Body of pancreas (tissue), 4 donors: ENCODE results near the gene UGT1A3. TPM values are rescaled to one million over a fixed set of nuclear protein-coding genes. Genes with fewer than 3 reads are reported as not detected.

Experiments used
- ATAC-seq: fragments of 150-250 bp; one replicate; pipeline ENCODE4 v1.9.1; 2016
- DNase-seq, 4 donors: peaks; one replicate each; pipeline ENCODE4 v3.0.0-alpha.2; 2019
- H3K27ac ChIP-seq, 4 donors: fragments of 200-600 bp; sonication (generic); 1 replicate in 3 of 4; 2 replicates in 1 of 4; pipeline versions ENCODE4 v1.5.1 to v1.6.1; 2016 to 2019; ENCODE audit warnings: mild to moderate bottlenecking in 1 of 4, mixed read lengths in 1 of 4, moderate library complexity in 1 of 4
- H3K27me3 ChIP-seq, 2 donors: fragments of 200-600 bp; sonication (generic); one replicate each; pipeline ENCODE4 v1.6.0; 2016; ENCODE audit warnings: mild to moderate bottlenecking in 1 of 2
- H3K36me3 ChIP-seq, 2 donors: fragments of 200-600 bp; sonication (generic); replicated peaks in 1 of 2; 2 replicates each; pipeline ENCODE4 v1.5.1; 2016; ENCODE audit warnings: low read depth in 2 of 2; ENCODE audit not compliant: insufficient read depth in 1 of 2
- H3K4me1 ChIP-seq: fragments of 200-600 bp; sonication (generic); one replicate; pipeline ENCODE4 v1.6.0; 2016
- H3K4me3 ChIP-seq, 2 donors: fragments of 200-600 bp; sonication (generic); 1 replicate in 1 of 2; 2 replicates in 1 of 2; pipeline ENCODE4 v1.5.1; 2016 to 2019
- H3K9me3 ChIP-seq, 3 donors: fragments of 200-600 bp; sonication (generic); 1 replicate in 2 of 3; 2 replicates in 1 of 3; pipeline ENCODE4 v1.5.1; 2016
- POLR2A ChIP-seq, 3 donors: fragments of 450-650 bp; IDR thresholded peaks; one replicate each; pipeline ENCODE4 v1.6.1; 2016; ENCODE audit warnings: antibody characterized with exemption in 3 of 3, mild to moderate bottlenecking in 2 of 3
- WGBS, 2 donors: methylation state at CpG; one replicate each; pipeline ENCODE4 v1.1.5; 2017; 5-methylcytosine and 5-hydroxymethylcytosine counted together
- intact Hi-C: fragments of 100-400 bp; cut with DNase I; formaldehyde crosslinking; loops from one replicate; pipeline ENCODE4 v1.15.1; 2023
- total RNA-seq, 2 donors: library from RNA; depleted of rRNA; stranded (reverse); fragments of >200 nt; gene quantifications; one replicate each; pipeline ENCODE4 v1.1.0, GENCODE V29; 2016
- TF ChIP-seq, protein P1 (sequence below), 7 experiments: fragments of 450-650 bp in 4 of 7; fragments of 200-600 bp in 3 of 7; sonication (generic) in 3 of 7; IDR thresholded peaks; one replicate each; pipeline ENCODE4 v1.5.1; 2016 to 2019; ENCODE audit warnings: antibody characterized with exemption in 7 of 7

The UGT1A3 gene
- total RNA-seq, 2 donors from 2014 or later = not detected

GRCh38 chr2:233711312-233712008 is 17.4 kb upstream of the UGT1A3 start:
- ATAC-seq (peak; percentile 89), DNase-seq (peak; percentile 81 to 89 (median 84))
- intact Hi-C loops = no loop called here
- H3K9me3 ChIP-seq = no peaks in the 10 kb centered on the region
- WGBS, 2 donors = 26 to 27% methylated on average over 11 of the region's 11 CpGs
- no peaks in the 10 kb centered on the region for H3K36me3 ChIP-seq
- peaks cover 5% of the 10 kb centered on the region for H3K4me1 ChIP-seq
- no peak overlapping the region for H3K27ac ChIP-seq
- no peak overlapping the region for H3K4me3 ChIP-seq
- TF ChIP-seq, protein P1, sequence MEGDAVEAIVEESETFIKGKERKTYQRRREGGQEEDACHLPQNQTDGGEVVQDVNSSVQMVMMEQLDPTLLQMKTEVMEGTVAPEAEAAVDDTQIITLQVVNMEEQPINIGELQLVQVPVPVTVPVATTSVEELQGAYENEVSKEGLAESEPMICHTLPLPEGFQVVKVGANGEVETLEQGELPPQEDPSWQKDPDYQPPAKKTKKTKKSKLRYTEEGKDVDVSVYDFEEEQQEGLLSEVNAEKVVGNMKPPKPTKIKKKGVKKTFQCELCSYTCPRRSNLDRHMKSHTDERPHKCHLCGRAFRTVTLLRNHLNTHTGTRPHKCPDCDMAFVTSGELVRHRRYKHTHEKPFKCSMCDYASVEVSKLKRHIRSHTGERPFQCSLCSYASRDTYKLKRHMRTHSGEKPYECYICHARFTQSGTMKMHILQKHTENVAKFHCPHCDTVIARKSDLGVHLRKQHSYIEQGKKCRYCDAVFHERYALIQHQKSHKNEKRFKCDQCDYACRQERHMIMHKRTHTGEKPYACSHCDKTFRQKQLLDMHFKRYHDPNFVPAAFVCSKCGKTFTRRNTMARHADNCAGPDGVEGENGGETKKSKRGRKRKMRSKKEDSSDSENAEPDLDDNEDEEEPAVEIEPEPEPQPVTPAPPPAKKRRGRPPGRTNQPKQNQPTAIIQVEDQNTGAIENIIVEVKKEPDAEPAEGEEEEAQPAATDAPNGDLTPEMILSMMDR (IDR thresholded peaks at IDR 0.05) = peak; percentile 73 to 92 (median 79)
- TF ChIP-seq POLR2A (IDR thresholded peaks at IDR 0.05) = no peak
- H3K27me3 ChIP-seq = no peaks in the 10 kb centered on the region

DNA sequence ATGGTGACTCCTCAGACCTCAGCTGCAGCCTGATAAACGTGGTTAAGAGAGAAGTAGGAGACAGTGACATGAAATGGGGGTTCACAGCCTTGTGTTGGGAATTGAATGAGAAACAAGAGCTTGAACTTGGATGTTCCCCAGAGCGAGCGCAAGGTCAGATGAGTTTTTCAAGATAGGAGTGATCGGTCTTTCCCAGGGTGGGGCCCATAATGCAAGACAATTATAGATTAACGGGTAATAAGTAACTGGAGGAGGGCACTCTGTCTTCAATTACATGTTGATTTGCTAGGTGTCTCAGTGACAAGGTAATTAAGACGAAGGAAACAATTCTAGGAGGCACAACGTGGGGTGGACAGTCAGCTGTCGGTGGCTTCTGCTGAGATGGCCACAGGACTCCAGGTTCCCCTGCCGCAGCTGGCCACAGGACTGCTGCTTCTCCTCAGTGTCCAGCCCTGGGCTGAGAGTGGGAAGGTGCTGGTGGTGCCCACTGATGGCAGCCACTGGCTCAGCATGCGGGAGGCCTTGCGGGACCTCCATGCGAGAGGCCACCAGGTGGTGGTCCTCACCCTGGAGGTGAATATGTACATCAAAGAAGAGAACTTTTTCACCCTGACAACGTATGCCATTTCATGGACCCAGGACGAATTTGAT is 16.1 kb upstream of the UGT1A3 start, which contains the start of gene UGT1A5:
Gene UGT1A5, plus strand, starts transcription at position 297 of the 651 bp plus-strand sequence. Its CDS starts 85 bp downstream, at position 382.
- H3K36me3 ChIP-seq = no peaks in the 10 kb centered on the region
- H3K4me1 ChIP-seq = no peaks in the 10 kb centered on the region
- no peak for ATAC-seq
- TF ChIP-seq, protein P1 (IDR thresholded peaks at IDR 0.05) = no peak
- no peak for TF ChIP-seq POLR2A (IDR thresholded peaks at IDR 0.05)
- no peaks in the 10 kb centered on the region for H3K9me3 ChIP-seq
- no peak within 1 kb of the TSS for H3K27ac ChIP-seq
- no peaks in the 10 kb centered on the region for H3K27me3 ChIP-seq
- H3K4me3 ChIP-seq = no peak within 1 kb of the TSS
- intact Hi-C loops = no loop called here
- DNase-seq = no peak
- WGBS, 2 donors = 53 to 61% methylated on average over 14 of the region's 14 CpGs

DNA sequence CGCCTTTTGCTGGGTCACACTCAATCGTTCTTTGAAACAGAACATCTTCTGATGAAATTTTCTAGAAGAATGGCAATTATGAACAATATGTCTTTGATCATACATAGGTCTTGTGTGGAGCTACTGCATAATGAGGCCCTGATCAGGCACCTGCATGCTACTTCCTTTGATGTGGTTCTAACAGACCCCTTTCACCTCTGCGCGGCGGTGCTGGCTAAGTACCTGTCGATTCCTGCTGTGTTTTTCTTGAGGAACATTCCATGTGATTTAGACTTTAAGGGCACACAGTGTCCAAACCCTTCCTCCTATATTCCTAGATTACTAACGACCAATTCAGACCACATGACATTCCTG is 15.6 kb upstream of the UGT1A3 start:
- ATAC-seq = no peak
- intact Hi-C loops = no loop called here

GRCh38 chr2:233714121-233714520 is 14.7 kb upstream of the UGT1A3 start:
- H3K9me3 ChIP-seq = no peaks in the 10 kb centered on the region
- H3K36me3 ChIP-seq = no peaks in the 10 kb centered on the region
- intact Hi-C loops = no loop called here
- TF ChIP-seq, protein P1 (IDR thresholded peaks at IDR 0.05) = no peak
- no peak for TF ChIP-seq POLR2A (IDR thresholded peaks at IDR 0.05)
- no peaks in the 10 kb centered on the region for H3K27me3 ChIP-seq
- ATAC-seq (no peak), DNase-seq (no peak)
- no peaks in the 10 kb centered on the region for H3K4me1 ChIP-seq
- H3K4me3 ChIP-seq = no peak overlapping the region
- H3K27ac ChIP-seq = no peak overlapping the region
- WGBS, 2 donors = 49 to 57% methylated on average over 2 of the region's 2 CpGs

More for the DNA sequence above, 15.6 kb upstream of the UGT1A3 start:
- 50 to 67% methylated on average over 7 of the region's 7 CpGs for WGBS, 2 donors
- Histone ChIP-seq H3K36me3 (no peaks in the 10 kb centered on the region), H3K27me3 (no peaks in the 10 kb centered on the region), H3K4me3 (no peak overlapping the region), H3K9me3 (no peaks in the 10 kb centered on the region), H3K27ac (no peak overlapping the region), H3K4me1 (no peaks in the 10 kb centered on the region)
- DNase-seq = no peak
- TF ChIP-seq, protein P1 (IDR thresholded peaks at IDR 0.05) = no peak
- TF ChIP-seq POLR2A (IDR thresholded peaks at IDR 0.05) = no peak
